NCI-H1048 (cell line): ENCODE measurements around the gene FAM118A.
"Not testable (repeated sequence)": the region's sequence is repeated elsewhere in the genome, so short reads cannot be mapped to it uniquely, and the experiment has no call there.

ENCODE experiments used
- DNase-seq: peaks from one replicate; lab custom pipeline; 2025; lab: John Stamatoyannopoulos, UW

FAM118A gene

GRCh38 chr22:45281010-45281409 is 28.7 kb upstream of the FAM118A start:
- no peak for DNase-seq

GRCh38 chr22:45284705-45285262 is 24.9 kb upstream of the FAM118A start, which contains the start of gene UPK3A:
TSS of gene UPK3A (plus strand) at chr22:45284949. CDS start at chr22:45285014, 65 bp downstream.
- no peak for DNase-seq

- DNase-seq, result no peak
Measured at GRCh38 chr22:45285263-45286058, 24.3 kb upstream of the FAM118A start.

GRCh38 chr22:45286854-45287551 is 22.7 kb upstream of the FAM118A start:
- DNase-seq, result no peak

GRCh38 chr22:45290410-45290936 is 19.3 kb upstream of the FAM118A start:
- DNase-seq, result no peak

- no peak for DNase-seq
Measured at GRCh38 chr22:45291061-45291930, 18.4 kb upstream of the FAM118A start.

- no peak for DNase-seq
Measured at GRCh38 chr22:45291931-45292290, 17.8 kb upstream of the FAM118A start.

- DNase-seq, result no peak
Measured at GRCh38 chr22:45292731-45293442, 16.8 kb upstream of the FAM118A start.

- DNase-seq, result no peak
Measured at GRCh38 chr22:45294030-45294429, 15.7 kb upstream of the FAM118A start.

- DNase-seq, result not testable (repeated sequence)
Measured at GRCh38 chr22:45295004-45295403, 14.7 kb upstream of the FAM118A start.

- no peak for DNase-seq
Measured at GRCh38 chr22:45295492-45295891, 14.2 kb upstream of the FAM118A start.

GRCh38 chr22:45296628-45297297 is 13.0 kb upstream of the FAM118A start:
- no peak for DNase-seq

GRCh38 chr22:45298934-45299505 is 10.7 kb upstream of the FAM118A start:
- DNase-seq, result no peak

GRCh38 chr22:45302751-45303150 is 7.0 kb upstream of the FAM118A start:
- DNase-seq, result no peak

GRCh38 chr22:45303181-45303580 is 6.6 kb upstream of the FAM118A start:
- DNase-seq, result no peak

GRCh38 chr22:45304971-45305370 is 4.8 kb upstream of the FAM118A start:
- no peak for DNase-seq

GRCh38 chr22:45305456-45306075 is 4.2 kb upstream of the FAM118A start:
- DNase-seq, result no peak

GRCh38 chr22:45306139-45306538 is 3.6 kb upstream of the FAM118A start:
- DNase-seq, result no peak

GRCh38 chr22:45308391-45308956 is 1.3 kb upstream of the FAM118A start:
- DNase-seq, result no peak
